WTC11 (cell line): ENCODE data around the gene FCHSD2. TPM values are rescaled to one million over a fixed set of nuclear protein-coding genes. Genes with fewer than 3 reads are reported as not detected.

Experiments
- ATAC-seq: fragments of 200-7000 bp; cut with Tn5 transposase; 2 replicates; pipeline ENCODE4 v1.10.0; 2021; ENCODE audit warnings: mild to moderate bottlenecking, moderate library complexity
- CTCF ChIA-PET: fragments of 300-600 bp; sonication (Branson Sonifier 250); formaldehyde crosslinking; loops from one replicate; lab custom pipeline; 2021; ENCODE audit warnings: antibody characterized with exemption; lab: Charles Lee
- POLR2A ChIA-PET: fragments of 350-600 bp; sonication (Branson Sonifier 250); formaldehyde crosslinking; loops from one replicate; lab custom pipeline; 2021; ENCODE audit warnings: antibody characterized with exemption; lab: Charles Lee
- DNase-seq: peaks from one replicate; pipeline ENCODE4 v3.0.0; 2021; ENCODE audit warnings: low spot score
- H3K27ac Mint-ChIP-seq: 2 replicates; pipeline ENCODE4 v1.8.0; 2021; ENCODE audit warnings: mixed read lengths
- H3K27me3 Mint-ChIP-seq: 2 replicates; pipeline ENCODE4 v1.8.0; 2021; ENCODE audit warnings: low read depth, mild to moderate bottlenecking, moderate library complexity, mixed read lengths
- H3K36me3 Mint-ChIP-seq: 2 replicates; pipeline ENCODE4 v1.8.0; 2021; ENCODE audit warnings: mixed read lengths
- H3K4me1 Mint-ChIP-seq: 2 replicates; pipeline ENCODE4 v1.8.0; 2022; ENCODE audit warnings: mixed read lengths
- H3K4me3 Mint-ChIP-seq: 2 replicates; pipeline ENCODE4 v1.8.0; 2021; ENCODE audit warnings: mild to moderate bottlenecking, moderate library complexity, mixed read lengths
- H3K9me3 Mint-ChIP-seq: 2 replicates; pipeline ENCODE4 v1.8.0; 2021; ENCODE audit warnings: mixed read lengths
- ATF1 ChIP-seq: sonication (generic); formaldehyde crosslinking; IDR thresholded peaks from 2 replicates; pipeline ENCODE4 v1.8.1; 2023; ENCODE audit warnings: mild to moderate bottlenecking, moderate library complexity, missing genetic modification reagents
- ETV6 ChIP-seq: sonication (generic); formaldehyde crosslinking; IDR thresholded peaks from 2 replicates; pipeline ENCODE4 v1.8.1; 2022; ENCODE audit warnings: mild to moderate bottlenecking, missing genetic modification reagents
- JAZF1 ChIP-seq: fragments of 250-450 bp; sonication (Bioruptor Pico); IDR thresholded peaks from 2 replicates; pipeline ENCODE4 v1.9.0; 2021; ENCODE audit warnings: moderate library complexity, mild to moderate bottlenecking, inconsistent platforms
- MXD4 ChIP-seq: fragments of 250-450 bp; sonication (Bioruptor Pico); IDR thresholded peaks from 2 replicates; pipeline ENCODE4 v1.8.0; 2021; ENCODE audit warnings: mild to moderate bottlenecking, moderate library complexity, borderline replicate concordance
- NFE2L1 ChIP-seq: sonication (generic); formaldehyde crosslinking; IDR thresholded peaks from 2 replicates; pipeline ENCODE4 v1.8.1; 2023; ENCODE audit warnings: missing genetic modification reagents
- NR2C2 ChIP-seq: sonication (generic); formaldehyde crosslinking; IDR thresholded peaks from 2 replicates; pipeline ENCODE4 v1.8.0; 2022; ENCODE audit warnings: mild to moderate bottlenecking, missing genetic modification reagents
- NR3C1 ChIP-seq: sonication (generic); formaldehyde crosslinking; conservative IDR thresholded peaks from 2 replicates; pipeline ENCODE4 v1.8.1; 2023; ENCODE audit warnings: low read depth, mild to moderate bottlenecking, missing genetic modification reagents
- PRRX2 ChIP-seq: fragments of 250-450 bp; sonication (Bioruptor Pico); IDR thresholded peaks from 2 replicates; pipeline ENCODE4 v1.8.0; 2021; ENCODE audit warnings: mild to moderate bottlenecking
- RELA ChIP-seq: sonication (generic); formaldehyde crosslinking; IDR thresholded peaks from 2 replicates; pipeline ENCODE4 v1.8.1; 2022; ENCODE audit warnings: missing genetic modification reagents, mild to moderate bottlenecking, borderline replicate concordance
- TCF7 ChIP-seq: sonication (generic); formaldehyde crosslinking; IDR thresholded peaks from 2 replicates; pipeline ENCODE4 v1.8.0; 2022; ENCODE audit warnings: mild to moderate bottlenecking, low read depth, missing genetic modification reagents, moderate library complexity
- TEAD1 ChIP-seq: sonication (generic); formaldehyde crosslinking; IDR thresholded peaks from 2 replicates; pipeline ENCODE4 v1.8.0; 2022; ENCODE audit warnings: mild to moderate bottlenecking, missing genetic modification reagents
- TP53 ChIP-seq: sonication (generic); formaldehyde crosslinking; IDR thresholded peaks from 2 replicates; pipeline ENCODE4 v1.8.1; 2023; ENCODE audit warnings: mild to moderate bottlenecking, missing genetic modification reagents
- ZNF138 ChIP-seq: sonication (generic); formaldehyde crosslinking; conservative IDR thresholded peaks from 2 replicates; pipeline ENCODE4 v1.8.1; 2022; ENCODE audit warnings: mild to moderate bottlenecking, moderate library complexity, missing genetic modification reagents
- ZNF396 ChIP-seq: fragments of 250-450 bp; sonication (Bioruptor Pico); IDR thresholded peaks from 2 replicates; pipeline ENCODE4 v1.8.0; 2021; ENCODE audit warnings: mild to moderate bottlenecking, moderate library complexity, borderline replicate concordance
- ZNF423 ChIP-seq: fragments of 250-450 bp; sonication (Bioruptor Pico); IDR thresholded peaks from 2 replicates; pipeline ENCODE4 v2.1.2; 2022; ENCODE audit warnings: mild to moderate bottlenecking, moderate library complexity
- ZNF671 ChIP-seq: fragments of 250-450 bp; sonication (Bioruptor Pico); IDR thresholded peaks from 2 replicates; pipeline ENCODE4 v1.8.0; 2021; ENCODE audit warnings: mild to moderate bottlenecking
- total RNA-seq: library from RNA; stranded (reverse); gene quantifications from 3 replicates; pipeline ENCODE4 v1.2.3, GENCODE V29; 2021
- TF ChIP-seq, protein P1 (sequence below): sonication (generic); formaldehyde crosslinking; IDR thresholded peaks from 2 replicates; pipeline ENCODE4 v1.8.1; 2022; ENCODE audit warnings: low read depth, mild to moderate bottlenecking, moderate library complexity, missing genetic modification reagents, borderline replicate concordance
- TF ChIP-seq, protein P2 (sequence below): fragments of 250-450 bp; sonication (Bioruptor Pico); IDR thresholded peaks from 2 replicates; pipeline ENCODE4 v2.1.2; 2022; ENCODE audit warnings: mild to moderate bottlenecking, moderate library complexity
- TF ChIP-seq, protein P3 (sequence below): fragments of 250-450 bp; sonication (Bioruptor Pico); IDR thresholded peaks from 2 replicates; pipeline ENCODE4 v1.9.0; 2021; ENCODE audit warnings: mild to moderate bottlenecking, borderline replicate concordance
- TF ChIP-seq, protein P4 (sequence below): sonication (generic); formaldehyde crosslinking; IDR thresholded peaks from 2 replicates; pipeline ENCODE4 v1.8.0; 2022; ENCODE audit warnings: mild to moderate bottlenecking, missing genetic modification reagents
- TF ChIP-seq, protein P5 (sequence below): sonication (generic); formaldehyde crosslinking; IDR thresholded peaks from 2 replicates; pipeline ENCODE4 v1.8.1; 2023; ENCODE audit warnings: mild to moderate bottlenecking, missing genetic modification reagents, moderate library complexity
- TF ChIP-seq, protein P6 (sequence below): sonication (generic); formaldehyde crosslinking; conservative IDR thresholded peaks from 2 replicates; pipeline ENCODE4 v1.8.1; 2022; ENCODE audit warnings: mild to moderate bottlenecking, missing genetic modification reagents
- TF ChIP-seq, protein P7 (sequence below): fragments of 250-450 bp; sonication (Bioruptor Pico); IDR thresholded peaks from 2 replicates; pipeline ENCODE4 v1.8.0; 2021; ENCODE audit warnings: mild to moderate bottlenecking
- TF ChIP-seq, protein P8 (sequence below): fragments of 200-600 bp; IDR thresholded peaks from 2 replicates; pipeline ENCODE4 v1.8.0; 2022; ENCODE audit warnings: antibody characterized with exemption

Gene FCHSD2
- total RNA-seq, 1 experiment from 2014 or later: 10.1 TPM

DNA sequence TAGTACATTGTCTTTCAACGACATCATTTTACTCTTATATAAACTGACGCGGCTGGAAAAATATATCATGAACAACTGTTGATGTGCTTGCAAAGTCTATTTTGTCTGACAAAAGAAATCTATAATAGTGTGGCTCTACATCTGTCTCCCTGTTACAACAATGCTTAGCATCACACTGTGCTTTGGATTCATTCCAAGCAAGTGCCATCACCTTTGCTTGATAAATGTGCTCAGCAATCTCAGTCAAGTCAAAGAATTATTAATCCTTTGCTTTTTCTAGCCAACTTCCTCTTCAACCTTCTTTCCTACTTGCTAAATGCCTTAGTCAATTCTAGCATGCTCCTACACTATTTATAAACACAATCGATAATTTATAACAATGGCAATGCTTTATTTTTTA, 140.5 kb downstream of the FCHSD2 start:
- POLR2A ChIA-PET: no interaction called here
- no peak for ATAC-seq
- Mint-ChIP-seq H3K4me1 (no peaks in the 10 kb centered on the region), H3K27me3 (no peaks in the 10 kb centered on the region), H3K36me3 (no peaks in the 10 kb centered on the region), H3K4me3 (no peak overlapping the region), H3K27ac (no peak overlapping the region), H3K9me3 (no peaks in the 10 kb centered on the region)
- CTCF ChIA-PET: no interaction called here
- no peak for TF ChIP-seq TEAD1 (CRISPR knock-in tag)
- TF ChIP-seq, protein P1, sequence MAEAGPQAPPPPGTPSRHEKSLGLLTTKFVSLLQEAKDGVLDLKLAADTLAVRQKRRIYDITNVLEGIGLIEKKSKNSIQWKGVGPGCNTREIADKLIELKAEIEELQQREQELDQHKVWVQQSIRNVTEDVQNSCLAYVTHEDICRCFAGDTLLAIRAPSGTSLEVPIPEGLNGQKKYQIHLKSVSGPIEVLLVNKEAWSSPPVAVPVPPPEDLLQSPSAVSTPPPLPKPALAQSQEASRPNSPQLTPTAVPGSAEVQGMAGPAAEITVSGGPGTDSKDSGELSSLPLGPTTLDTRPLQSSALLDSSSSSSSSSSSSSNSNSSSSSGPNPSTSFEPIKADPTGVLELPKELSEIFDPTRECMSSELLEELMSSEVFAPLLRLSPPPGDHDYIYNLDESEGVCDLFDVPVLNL: no peak
- TF ChIP-seq TP53 (CRISPR knock-in tag): no peak
- no peak for TF ChIP-seq RELA (CRISPR knock-in tag)
- no peak for TF ChIP-seq ZNF423 (CRISPR knock-in tag)
- no peak for TF ChIP-seq ZNF396
- TF ChIP-seq, protein P2, sequence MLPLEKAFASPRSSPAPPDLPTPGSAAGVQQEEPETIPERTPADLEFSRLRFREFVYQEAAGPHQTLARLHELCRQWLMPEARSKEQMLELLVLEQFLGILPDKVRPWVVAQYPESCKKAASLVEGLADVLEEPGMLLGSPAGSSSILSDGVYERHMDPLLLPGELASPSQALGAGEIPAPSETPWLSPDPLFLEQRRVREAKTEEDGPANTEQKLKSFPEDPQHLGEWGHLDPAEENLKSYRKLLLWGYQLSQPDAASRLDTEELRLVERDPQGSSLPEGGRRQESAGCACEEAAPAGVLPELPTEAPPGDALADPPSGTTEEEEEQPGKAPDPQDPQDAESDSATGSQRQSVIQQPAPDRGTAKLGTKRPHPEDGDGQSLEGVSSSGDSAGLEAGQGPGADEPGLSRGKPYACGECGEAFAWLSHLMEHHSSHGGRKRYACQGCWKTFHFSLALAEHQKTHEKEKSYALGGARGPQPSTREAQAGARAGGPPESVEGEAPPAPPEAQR (CRISPR knock-in tag): no peak
- no peak for TF ChIP-seq ZNF671 (CRISPR knock-in tag)
- TF ChIP-seq ZNF138 (CRISPR knock-in tag): no peak
- TF ChIP-seq, protein P3, sequence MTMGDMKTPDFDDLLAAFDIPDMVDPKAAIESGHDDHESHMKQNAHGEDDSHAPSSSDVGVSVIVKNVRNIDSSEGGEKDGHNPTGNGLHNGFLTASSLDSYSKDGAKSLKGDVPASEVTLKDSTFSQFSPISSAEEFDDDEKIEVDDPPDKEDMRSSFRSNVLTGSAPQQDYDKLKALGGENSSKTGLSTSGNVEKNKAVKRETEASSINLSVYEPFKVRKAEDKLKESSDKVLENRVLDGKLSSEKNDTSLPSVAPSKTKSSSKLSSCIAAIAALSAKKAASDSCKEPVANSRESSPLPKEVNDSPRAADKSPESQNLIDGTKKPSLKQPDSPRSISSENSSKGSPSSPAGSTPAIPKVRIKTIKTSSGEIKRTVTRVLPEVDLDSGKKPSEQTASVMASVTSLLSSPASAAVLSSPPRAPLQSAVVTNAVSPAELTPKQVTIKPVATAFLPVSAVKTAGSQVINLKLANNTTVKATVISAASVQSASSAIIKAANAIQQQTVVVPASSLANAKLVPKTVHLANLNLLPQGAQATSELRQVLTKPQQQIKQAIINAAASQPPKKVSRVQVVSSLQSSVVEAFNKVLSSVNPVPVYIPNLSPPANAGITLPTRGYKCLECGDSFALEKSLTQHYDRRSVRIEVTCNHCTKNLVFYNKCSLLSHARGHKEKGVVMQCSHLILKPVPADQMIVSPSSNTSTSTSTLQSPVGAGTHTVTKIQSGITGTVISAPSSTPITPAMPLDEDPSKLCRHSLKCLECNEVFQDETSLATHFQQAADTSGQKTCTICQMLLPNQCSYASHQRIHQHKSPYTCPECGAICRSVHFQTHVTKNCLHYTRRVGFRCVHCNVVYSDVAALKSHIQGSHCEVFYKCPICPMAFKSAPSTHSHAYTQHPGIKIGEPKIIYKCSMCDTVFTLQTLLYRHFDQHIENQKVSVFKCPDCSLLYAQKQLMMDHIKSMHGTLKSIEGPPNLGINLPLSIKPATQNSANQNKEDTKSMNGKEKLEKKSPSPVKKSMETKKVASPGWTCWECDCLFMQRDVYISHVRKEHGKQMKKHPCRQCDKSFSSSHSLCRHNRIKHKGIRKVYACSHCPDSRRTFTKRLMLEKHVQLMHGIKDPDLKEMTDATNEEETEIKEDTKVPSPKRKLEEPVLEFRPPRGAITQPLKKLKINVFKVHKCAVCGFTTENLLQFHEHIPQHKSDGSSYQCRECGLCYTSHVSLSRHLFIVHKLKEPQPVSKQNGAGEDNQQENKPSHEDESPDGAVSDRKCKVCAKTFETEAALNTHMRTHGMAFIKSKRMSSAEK (CRISPR knock-in tag): no peak
- DNase-seq: no peak

DNA sequence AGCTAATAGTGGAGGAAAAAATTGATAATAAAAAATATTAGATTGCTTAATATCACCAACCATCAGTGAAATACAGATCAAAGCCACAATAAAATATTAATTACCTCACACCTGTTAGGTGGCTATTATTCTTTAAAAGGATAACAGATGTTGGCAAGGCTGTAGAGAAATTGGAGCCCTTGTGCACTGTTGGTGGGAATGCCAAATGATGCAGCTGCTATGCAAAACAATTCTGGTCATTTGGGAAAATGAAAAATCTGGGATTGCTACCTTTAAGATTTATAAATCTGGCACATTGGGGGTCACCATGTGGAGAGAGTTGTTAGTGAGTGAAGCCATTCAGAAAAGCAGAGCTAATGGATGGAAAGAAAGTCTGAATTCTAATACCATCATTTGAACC, 143.4 kb downstream of the FCHSD2 start:
- Mint-ChIP-seq H3K27ac (no peak overlapping the region), H3K36me3 (no peaks in the 10 kb centered on the region), H3K9me3 (no peaks in the 10 kb centered on the region), H3K4me3 (no peak overlapping the region), H3K27me3 (no peaks in the 10 kb centered on the region), H3K4me1 (no peaks in the 10 kb centered on the region)
- DNase-seq (no peak), ATAC-seq (no peak)
- ChIA-PET CTCF (no interaction called here), POLR2A (no interaction called here)
- TF ChIP-seq, protein P4, sequence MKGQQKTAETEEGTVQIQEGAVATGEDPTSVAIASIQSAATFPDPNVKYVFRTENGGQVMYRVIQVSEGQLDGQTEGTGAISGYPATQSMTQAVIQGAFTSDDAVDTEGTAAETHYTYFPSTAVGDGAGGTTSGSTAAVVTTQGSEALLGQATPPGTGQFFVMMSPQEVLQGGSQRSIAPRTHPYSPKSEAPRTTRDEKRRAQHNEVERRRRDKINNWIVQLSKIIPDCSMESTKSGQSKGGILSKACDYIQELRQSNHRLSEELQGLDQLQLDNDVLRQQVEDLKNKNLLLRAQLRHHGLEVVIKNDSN: no peak
- TF ChIP-seq, protein P5, sequence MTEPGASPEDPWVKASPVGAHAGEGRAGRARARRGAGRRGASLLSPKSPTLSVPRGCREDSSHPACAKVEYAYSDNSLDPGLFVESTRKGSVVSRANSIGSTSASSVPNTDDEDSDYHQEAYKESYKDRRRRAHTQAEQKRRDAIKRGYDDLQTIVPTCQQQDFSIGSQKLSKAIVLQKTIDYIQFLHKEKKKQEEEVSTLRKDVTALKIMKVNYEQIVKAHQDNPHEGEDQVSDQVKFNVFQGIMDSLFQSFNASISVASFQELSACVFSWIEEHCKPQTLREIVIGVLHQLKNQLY: no peak
- no peak for TF ChIP-seq NR2C2 (CRISPR knock-in tag)
- no peak for TF ChIP-seq JAZF1
- TF ChIP-seq TCF7 (CRISPR knock-in tag): no peak
- no peak for TF ChIP-seq PRRX2 (CRISPR knock-in tag)
- TF ChIP-seq NFE2L1 (CRISPR knock-in tag): no peak
- TF ChIP-seq ETV6 (CRISPR knock-in tag): no peak
- no peak for TF ChIP-seq ATF1 (CRISPR knock-in tag)
- TF ChIP-seq, protein P6, sequence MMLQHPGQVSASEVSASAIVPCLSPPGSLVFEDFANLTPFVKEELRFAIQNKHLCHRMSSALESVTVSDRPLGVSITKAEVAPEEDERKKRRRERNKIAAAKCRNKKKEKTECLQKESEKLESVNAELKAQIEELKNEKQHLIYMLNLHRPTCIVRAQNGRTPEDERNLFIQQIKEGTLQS: no peak
- no peak for TF ChIP-seq MXD4 (CRISPR knock-in tag)
- TF ChIP-seq, protein P7, sequence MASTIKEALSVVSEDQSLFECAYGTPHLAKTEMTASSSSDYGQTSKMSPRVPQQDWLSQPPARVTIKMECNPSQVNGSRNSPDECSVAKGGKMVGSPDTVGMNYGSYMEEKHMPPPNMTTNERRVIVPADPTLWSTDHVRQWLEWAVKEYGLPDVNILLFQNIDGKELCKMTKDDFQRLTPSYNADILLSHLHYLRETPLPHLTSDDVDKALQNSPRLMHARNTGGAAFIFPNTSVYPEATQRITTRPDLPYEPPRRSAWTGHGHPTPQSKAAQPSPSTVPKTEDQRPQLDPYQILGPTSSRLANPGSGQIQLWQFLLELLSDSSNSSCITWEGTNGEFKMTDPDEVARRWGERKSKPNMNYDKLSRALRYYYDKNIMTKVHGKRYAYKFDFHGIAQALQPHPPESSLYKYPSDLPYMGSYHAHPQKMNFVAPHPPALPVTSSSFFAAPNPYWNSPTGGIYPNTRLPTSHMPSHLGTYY (CRISPR knock-in tag): no peak
- TF ChIP-seq, protein P8, sequence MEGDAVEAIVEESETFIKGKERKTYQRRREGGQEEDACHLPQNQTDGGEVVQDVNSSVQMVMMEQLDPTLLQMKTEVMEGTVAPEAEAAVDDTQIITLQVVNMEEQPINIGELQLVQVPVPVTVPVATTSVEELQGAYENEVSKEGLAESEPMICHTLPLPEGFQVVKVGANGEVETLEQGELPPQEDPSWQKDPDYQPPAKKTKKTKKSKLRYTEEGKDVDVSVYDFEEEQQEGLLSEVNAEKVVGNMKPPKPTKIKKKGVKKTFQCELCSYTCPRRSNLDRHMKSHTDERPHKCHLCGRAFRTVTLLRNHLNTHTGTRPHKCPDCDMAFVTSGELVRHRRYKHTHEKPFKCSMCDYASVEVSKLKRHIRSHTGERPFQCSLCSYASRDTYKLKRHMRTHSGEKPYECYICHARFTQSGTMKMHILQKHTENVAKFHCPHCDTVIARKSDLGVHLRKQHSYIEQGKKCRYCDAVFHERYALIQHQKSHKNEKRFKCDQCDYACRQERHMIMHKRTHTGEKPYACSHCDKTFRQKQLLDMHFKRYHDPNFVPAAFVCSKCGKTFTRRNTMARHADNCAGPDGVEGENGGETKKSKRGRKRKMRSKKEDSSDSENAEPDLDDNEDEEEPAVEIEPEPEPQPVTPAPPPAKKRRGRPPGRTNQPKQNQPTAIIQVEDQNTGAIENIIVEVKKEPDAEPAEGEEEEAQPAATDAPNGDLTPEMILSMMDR: no peak
- TF ChIP-seq, protein P1: no peak
- TF ChIP-seq NR3C1: no peak
